ENCODE results near the gene WNK1. TPM values are rescaled to one million over a fixed set of nuclear protein-coding genes. Genes with fewer than 3 reads are reported as not detected.
A peak's percentile ranks its signal among the peaks of the same experiment; 100 is the strongest.
"Not testable (repeated sequence)": the region's sequence is repeated elsewhere in the genome, so short reads cannot be mapped to it uniquely, and the experiment has no call there.

Gene WNK1
- 71.5 TPM for total RNA-seq

DNA sequence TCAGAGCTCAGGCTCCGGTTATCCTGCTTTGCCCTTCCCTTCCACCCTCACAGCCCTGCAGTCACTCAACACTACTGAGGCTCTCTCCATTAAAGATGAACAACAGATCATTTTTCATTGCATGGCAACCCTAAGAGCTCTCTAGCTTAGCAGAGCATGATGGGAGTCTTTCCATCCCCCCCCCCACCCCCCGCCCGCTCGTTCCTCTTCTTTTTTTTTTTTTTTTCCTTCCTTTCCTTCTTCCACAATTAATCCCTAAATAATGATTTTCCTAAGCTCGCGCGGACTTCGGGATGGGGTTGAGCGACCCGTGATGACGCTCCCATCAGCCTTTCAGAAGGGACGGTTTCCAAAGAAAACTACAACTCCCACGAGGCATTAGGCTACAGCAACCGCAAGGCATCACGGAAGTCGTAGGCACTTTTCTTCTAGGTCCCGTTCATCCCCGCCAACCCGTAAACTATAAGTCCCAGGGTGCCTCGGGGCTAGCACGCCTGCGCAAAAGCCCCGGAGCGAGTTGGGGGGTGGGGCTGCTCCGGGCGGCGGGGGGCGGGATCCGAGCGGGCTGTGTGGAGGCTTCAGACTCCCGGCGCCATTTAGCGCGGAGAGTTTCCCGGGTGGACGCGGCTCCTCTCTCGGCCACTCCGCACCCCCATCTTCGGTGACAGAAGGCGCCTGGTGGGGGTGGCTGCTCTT lies at the start of gene WNK1:
Gene WNK1, plus strand, starts transcription at position 581 of the 696 bp plus-strand sequence. CDS start 987 bp downstream, outside the sequence.
- Histone ChIP-seq H3K4me3 (ENCODE audit: low read length in 3 of 3) (peak within 1 kb of the TSS; percentile 90 to 95 (median 91)), H3K9ac (ENCODE audit: low read depth in 1 of 3, low read length in 3 of 3) (peak within 1 kb of the TSS; percentile 85 to 94 (median 87)), H3K4me1 (ENCODE audit: control insufficient read depth in 3 of 3, insufficient read depth in 3 of 3, low read length in 3 of 3) (peaks cover 22 to 25% (median 23%) of the 10 kb centered on the region in 3 donors)

DNA sequence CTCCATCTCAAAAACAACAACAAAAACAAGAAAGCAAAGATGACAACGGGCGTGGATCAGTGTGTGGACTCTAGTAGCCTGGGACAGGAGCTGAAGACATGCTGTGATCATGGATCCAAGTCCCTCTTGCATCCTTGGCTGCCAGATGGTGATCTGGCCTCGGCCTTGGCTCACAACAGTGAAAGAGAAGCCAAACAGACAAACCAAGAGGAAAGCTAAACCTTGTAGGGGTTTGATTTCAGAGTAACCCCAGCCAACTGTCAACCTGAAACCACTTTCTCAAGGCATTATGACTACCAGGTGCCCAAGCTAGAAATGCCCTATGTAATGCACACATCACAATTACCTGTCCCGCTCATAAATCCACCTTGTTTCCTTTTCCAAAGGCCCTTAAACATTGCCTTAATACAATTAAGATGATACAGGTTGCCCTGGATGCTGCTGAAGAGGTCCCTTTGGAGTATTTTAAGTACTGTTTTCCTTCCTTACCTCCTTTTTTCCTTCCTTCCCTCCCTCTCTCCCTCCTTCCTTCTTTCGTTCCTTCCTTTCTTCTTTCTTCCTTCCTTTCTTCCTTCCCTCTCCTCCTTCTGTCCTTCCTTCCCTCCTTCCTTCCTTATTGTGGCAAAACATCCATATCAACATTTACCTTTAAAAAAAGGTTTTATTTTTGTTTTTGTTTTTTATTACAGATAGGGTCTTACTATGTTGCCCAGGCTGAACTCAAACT lies 47.7 kb upstream of the WNK1 start:
- H3K9ac ChIP-seq (ENCODE audit: low read depth in 1 of 3, low read length in 3 of 3) = no peak overlapping the region
- no peak overlapping the region for H3K27ac ChIP-seq (ENCODE audit: low read depth, low read length)
- no peak overlapping the region for H3K4me3 ChIP-seq (ENCODE audit: low read length in 3 of 3)
- H3K36me3 ChIP-seq (ENCODE audit: control insufficient read depth in 3 of 3, insufficient read depth in 3 of 3, low read length in 3 of 3) = no peaks in the 10 kb centered on the region
- no peaks in the 10 kb centered on the region for H3K9me3 ChIP-seq (ENCODE audit: control insufficient read depth in 3 of 3, low read length in 3 of 3)
- H3K4me1 ChIP-seq (ENCODE audit: control insufficient read depth in 3 of 3, insufficient read depth in 3 of 3, low read length in 3 of 3) = peaks cover 6 to 7% (median 7%) of the 10 kb centered on the region in 3 donors
- H3K27me3 ChIP-seq (ENCODE audit: control insufficient read depth in 3 of 3, insufficient read depth in 3 of 3, low read length in 3 of 3) = no peaks in the 10 kb centered on the region

More for the DNA sequence above, at the start of gene WNK1:
- Histone ChIP-seq H3K27ac (ENCODE audit: low read depth, low read length) (peak within 1 kb of the TSS; percentile 95), H3K27me3 (ENCODE audit: control insufficient read depth in 3 of 3, insufficient read depth in 3 of 3, low read length in 3 of 3) (no peaks in the 10 kb centered on the region), H3K36me3 (ENCODE audit: control insufficient read depth in 3 of 3, insufficient read depth in 3 of 3, low read length in 3 of 3) (no peaks in the 10 kb centered on the region), H3K9me3 (ENCODE audit: control insufficient read depth in 3 of 3, low read length in 3 of 3) (no peaks in the 10 kb centered on the region)

DNA sequence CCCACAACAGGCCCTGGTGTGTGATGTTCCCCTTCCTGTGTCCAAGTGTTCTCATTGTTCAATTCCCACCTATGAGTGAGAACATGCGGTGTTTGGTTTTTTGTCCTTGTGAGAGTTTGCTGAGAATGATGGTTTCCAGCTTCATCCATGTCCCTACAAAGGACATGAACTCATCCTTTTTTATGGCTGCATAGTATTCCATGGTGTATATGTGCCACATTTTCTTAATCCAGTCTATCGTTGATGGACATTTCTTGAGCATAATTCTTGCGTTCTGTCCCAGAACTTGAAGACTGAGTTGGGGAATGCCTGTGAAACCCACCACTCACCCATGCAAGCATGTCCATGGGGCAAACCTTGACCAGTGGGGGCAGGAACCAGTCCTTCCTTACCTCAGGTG lies 44.3 kb upstream of the WNK1 start:
- H3K27me3 ChIP-seq (ENCODE audit: control insufficient read depth in 3 of 3, insufficient read depth in 3 of 3, low read length in 3 of 3); H3K9me3 ChIP-seq (ENCODE audit: control insufficient read depth in 3 of 3, low read length in 3 of 3); H3K27ac ChIP-seq (ENCODE audit: low read depth, low read length); H3K36me3 ChIP-seq (ENCODE audit: control insufficient read depth in 3 of 3, insufficient read depth in 3 of 3, low read length in 3 of 3); H3K9ac ChIP-seq (ENCODE audit: low read depth in 1 of 3, low read length in 3 of 3); H3K4me1 ChIP-seq (ENCODE audit: control insufficient read depth in 3 of 3, insufficient read depth in 3 of 3, low read length in 3 of 3); H3K4me3 ChIP-seq (ENCODE audit: low read length in 3 of 3): not testable (repeated sequence)

DNA sequence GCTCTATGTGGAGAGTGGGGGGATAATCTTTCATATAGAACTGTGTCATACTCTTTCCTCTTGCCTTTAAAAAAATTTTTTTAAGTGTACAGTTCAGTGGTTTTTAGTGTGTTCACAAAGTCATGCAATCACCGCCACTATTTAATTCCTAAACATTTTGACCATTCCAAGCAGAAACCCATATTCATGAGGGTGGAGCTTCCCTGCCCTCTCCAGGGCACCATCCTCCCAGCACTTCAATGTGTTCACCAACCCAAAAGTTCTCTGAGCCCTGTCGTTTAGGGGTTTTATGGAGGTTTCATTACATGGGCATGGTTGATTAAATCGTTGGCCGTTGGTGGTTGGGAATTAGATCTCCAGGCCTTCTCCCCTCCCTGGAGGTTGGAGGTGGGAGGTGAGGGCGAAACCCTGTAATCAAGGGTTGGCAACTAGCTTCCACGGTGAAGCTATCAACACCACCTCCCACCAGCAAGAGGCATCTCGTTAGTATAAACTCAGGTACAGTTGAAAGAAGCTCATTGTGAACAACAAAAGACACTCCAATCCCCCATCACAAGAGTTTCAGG lies 42.8 kb upstream of the WNK1 start:
- no peaks in the 10 kb centered on the region for H3K27me3 ChIP-seq (ENCODE audit: control insufficient read depth in 3 of 3, insufficient read depth in 3 of 3, low read length in 3 of 3)
- no peaks in the 10 kb centered on the region for H3K9me3 ChIP-seq (ENCODE audit: control insufficient read depth in 3 of 3, low read length in 3 of 3)
- no peaks in the 10 kb centered on the region for H3K36me3 ChIP-seq (ENCODE audit: control insufficient read depth in 3 of 3, insufficient read depth in 3 of 3, low read length in 3 of 3)
- no peak overlapping the region for H3K27ac ChIP-seq (ENCODE audit: low read depth, low read length)
- H3K9ac ChIP-seq (ENCODE audit: low read depth in 1 of 3, low read length in 3 of 3) = no peak overlapping the region
- peaks cover 4 to 9% (median 5%) of the 10 kb centered on the region in 3 donors for H3K4me1 ChIP-seq (ENCODE audit: control insufficient read depth in 3 of 3, insufficient read depth in 3 of 3, low read length in 3 of 3)
- H3K4me3 ChIP-seq (ENCODE audit: low read length in 3 of 3) = no peak overlapping the region

DNA sequence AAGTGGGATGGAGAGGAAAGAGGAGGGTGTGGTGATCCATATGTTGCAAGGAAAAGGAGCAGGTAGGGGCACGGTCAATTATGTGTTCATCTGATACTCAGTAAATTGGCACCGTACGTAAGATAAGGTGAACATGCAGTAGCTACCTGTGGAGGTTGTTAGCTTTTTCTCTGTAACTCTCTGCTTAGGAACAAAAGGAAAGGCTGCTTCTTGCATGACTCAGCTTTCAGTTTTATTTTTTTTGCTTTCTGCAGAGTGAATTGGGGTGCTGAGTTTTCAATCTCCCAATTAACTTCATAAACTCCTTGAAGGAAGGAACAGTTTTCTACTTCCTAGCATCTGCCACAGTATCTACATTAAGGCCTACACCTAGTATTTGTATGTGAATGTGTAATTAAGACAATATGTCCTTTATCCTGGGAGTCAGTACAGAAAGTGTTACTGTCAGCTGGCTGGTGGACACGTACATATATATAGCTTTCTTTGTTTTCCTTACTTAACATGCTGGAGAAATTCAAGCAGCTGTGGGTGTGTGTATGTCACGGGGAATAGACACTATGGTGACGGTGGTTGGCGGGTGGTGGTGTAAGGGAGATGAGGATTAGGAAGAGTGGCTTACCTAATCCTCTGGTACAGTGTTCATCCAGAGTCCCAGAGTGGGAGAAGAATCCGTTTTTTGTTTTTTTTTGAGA lies 40.1 kb upstream of the WNK1 start:
- Histone ChIP-seq H3K4me3 (ENCODE audit: low read length in 3 of 3) (no peak overlapping the region), H3K9me3 (ENCODE audit: control insufficient read depth in 3 of 3, low read length in 3 of 3) (no peaks in the 10 kb centered on the region), H3K4me1 (ENCODE audit: control insufficient read depth in 3 of 3, insufficient read depth in 3 of 3, low read length in 3 of 3) (peaks cover 0 to 12% (median 5%) of the 10 kb centered on the region in 3 donors), H3K27ac (ENCODE audit: low read depth, low read length) (no peak overlapping the region), H3K9ac (ENCODE audit: low read depth in 1 of 3, low read length in 3 of 3) (no peak overlapping the region), H3K27me3 (ENCODE audit: control insufficient read depth in 3 of 3, insufficient read depth in 3 of 3, low read length in 3 of 3) (no peaks in the 10 kb centered on the region), H3K36me3 (ENCODE audit: control insufficient read depth in 3 of 3, insufficient read depth in 3 of 3, low read length in 3 of 3) (no peaks in the 10 kb centered on the region)

DNA sequence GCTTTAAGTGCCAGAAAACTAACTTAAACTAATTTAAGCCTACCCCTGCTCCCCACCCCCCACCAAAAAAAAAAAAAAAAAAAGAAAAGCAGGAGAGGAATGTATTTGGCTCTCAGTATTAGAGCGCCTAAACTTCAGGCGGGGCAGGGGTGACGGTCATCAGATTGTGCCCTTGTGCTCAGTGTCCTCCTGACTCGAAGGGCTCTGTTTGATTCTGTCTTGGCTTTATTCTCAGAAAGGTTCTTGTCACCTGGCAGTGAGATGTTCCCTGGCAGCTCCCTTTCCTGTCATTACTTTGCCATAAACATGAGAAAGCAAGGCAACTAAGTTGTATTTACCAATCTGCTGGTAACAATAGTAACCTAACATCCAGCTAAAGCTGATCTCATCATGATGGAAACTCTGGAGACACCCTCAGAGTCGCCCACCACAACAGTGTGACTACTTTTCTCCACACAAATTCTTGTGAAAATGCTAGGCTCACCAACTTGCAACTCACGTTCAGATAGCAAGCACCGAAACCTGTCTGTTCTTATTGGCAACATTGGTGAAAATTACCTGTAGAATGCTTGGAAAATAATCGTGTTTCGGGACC lies 39.0 kb upstream of the WNK1 start:
- Histone ChIP-seq H3K36me3 (ENCODE audit: control insufficient read depth in 3 of 3, insufficient read depth in 3 of 3, low read length in 3 of 3) (no peaks in the 10 kb centered on the region), H3K9me3 (ENCODE audit: control insufficient read depth in 3 of 3, low read length in 3 of 3) (no peaks in the 10 kb centered on the region), H3K27ac (ENCODE audit: low read depth, low read length) (no peak overlapping the region), H3K27me3 (ENCODE audit: control insufficient read depth in 3 of 3, insufficient read depth in 3 of 3, low read length in 3 of 3) (no peaks in the 10 kb centered on the region), H3K9ac (ENCODE audit: low read depth in 1 of 3, low read length in 3 of 3) (no peak overlapping the region), H3K4me1 (ENCODE audit: control insufficient read depth in 3 of 3, insufficient read depth in 3 of 3, low read length in 3 of 3) (peaks cover 0 to 18% (median 10%) of the 10 kb centered on the region in 3 donors), H3K4me3 (ENCODE audit: low read length in 3 of 3) (no peak overlapping the region)

DNA sequence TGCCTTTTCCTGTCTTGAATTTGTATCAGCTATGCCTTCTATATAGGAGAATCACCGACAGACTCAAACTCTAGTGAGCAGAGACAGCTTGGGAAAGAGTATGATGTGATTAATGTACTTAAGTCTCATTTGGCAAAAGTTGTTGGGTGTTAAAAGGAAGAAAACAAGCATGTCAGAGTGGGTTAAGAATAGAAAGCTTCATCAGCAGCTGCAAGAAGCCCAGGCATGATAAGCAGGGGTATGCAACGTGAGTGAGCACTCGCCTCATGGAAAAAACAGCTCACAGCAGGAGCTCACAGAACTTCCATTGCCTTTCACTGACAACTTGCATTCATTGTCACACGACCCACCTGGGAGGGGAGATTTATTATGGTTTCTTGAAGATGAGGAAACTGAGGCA lies 35.9 kb upstream of the WNK1 start:
- peak overlapping the region in 1 of 3 donors; percentile 4 for H3K9ac ChIP-seq (ENCODE audit: low read depth in 1 of 3, low read length in 3 of 3)

DNA sequence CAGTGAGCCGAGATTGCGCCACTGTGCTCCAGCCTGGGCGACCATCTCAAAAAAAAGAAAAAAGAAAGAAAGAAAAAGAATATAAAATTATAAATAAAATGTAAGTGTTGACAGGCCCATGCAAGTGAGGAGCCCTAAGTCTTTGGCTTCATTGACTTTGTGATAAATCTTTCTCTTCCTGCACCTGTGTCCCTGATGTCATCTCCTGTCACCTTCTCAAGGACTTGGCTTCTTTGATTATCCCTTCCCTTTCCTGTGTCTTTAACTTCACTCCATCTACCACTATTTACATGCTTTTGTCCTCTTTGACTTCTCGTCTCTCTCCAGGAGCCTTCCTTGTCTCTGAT lies 33.6 kb upstream of the WNK1 start:
- H3K36me3 ChIP-seq (ENCODE audit: control insufficient read depth in 3 of 3, insufficient read depth in 3 of 3, low read length in 3 of 3) = no peaks in the 10 kb centered on the region

More for the DNA sequence above, 35.9 kb upstream of the WNK1 start:
- no peaks in the 10 kb centered on the region for H3K9me3 ChIP-seq (ENCODE audit: control insufficient read depth in 3 of 3, low read length in 3 of 3)
- no peaks in the 10 kb centered on the region for H3K36me3 ChIP-seq (ENCODE audit: control insufficient read depth in 3 of 3, insufficient read depth in 3 of 3, low read length in 3 of 3)
- peaks cover 7 to 26% (median 16%) of the 10 kb centered on the region in 3 donors for H3K4me1 ChIP-seq (ENCODE audit: control insufficient read depth in 3 of 3, insufficient read depth in 3 of 3, low read length in 3 of 3)
- H3K27ac ChIP-seq (ENCODE audit: low read depth, low read length) = peak overlapping the region; percentile 53
- H3K27me3 ChIP-seq (ENCODE audit: control insufficient read depth in 3 of 3, insufficient read depth in 3 of 3, low read length in 3 of 3) = no peaks in the 10 kb centered on the region
- no peak overlapping the region for H3K4me3 ChIP-seq (ENCODE audit: low read length in 3 of 3)

DNA sequence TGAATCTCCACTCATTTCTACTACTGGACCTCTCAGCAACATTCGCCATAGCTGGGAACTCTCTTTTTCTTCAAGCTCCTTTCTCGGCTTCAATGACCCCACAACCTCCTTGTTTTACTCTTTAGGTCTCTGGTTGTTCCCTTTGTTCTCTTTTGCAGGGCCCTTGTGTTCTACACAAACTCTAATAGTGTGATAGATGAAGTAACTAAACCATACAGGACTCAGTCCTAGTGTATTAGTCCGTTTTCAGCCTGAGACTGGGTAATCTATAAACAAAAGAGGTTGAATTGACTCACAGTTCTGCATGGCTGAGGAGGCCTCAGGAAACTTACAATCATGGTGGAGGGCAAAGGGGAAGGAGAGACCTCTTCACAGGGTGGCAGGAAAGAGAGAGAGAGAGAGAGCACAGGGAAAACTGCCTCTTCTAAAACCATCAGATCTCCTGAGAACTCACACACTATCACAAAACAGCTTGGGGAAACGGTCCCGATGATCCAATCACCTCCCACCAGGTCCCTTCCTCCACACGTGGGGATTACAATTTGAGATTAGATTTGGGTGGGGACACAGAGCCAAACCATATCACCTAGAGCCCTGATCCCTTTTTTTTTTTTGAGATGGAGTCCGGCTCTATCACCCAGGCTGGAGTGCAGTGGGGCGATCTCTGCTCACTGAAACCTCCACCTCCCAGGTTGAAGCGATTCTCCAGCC lies 32.0 kb upstream of the WNK1 start:
- Histone ChIP-seq H3K4me1 (ENCODE audit: control insufficient read depth in 3 of 3, insufficient read depth in 3 of 3, low read length in 3 of 3) (peaks cover 12 to 24% (median 19%) of the 10 kb centered on the region in 3 donors), H3K27ac (ENCODE audit: low read depth, low read length) (no peak overlapping the region), H3K36me3 (ENCODE audit: control insufficient read depth in 3 of 3, insufficient read depth in 3 of 3, low read length in 3 of 3) (no peaks in the 10 kb centered on the region), H3K27me3 (ENCODE audit: control insufficient read depth in 3 of 3, insufficient read depth in 3 of 3, low read length in 3 of 3) (no peaks in the 10 kb centered on the region), H3K4me3 (ENCODE audit: low read length in 3 of 3) (no peak overlapping the region), H3K9ac (ENCODE audit: low read depth in 1 of 3, low read length in 3 of 3) (no peak overlapping the region), H3K9me3 (ENCODE audit: control insufficient read depth in 3 of 3, low read length in 3 of 3) (no peaks in the 10 kb centered on the region)

More for the DNA sequence above, 33.6 kb upstream of the WNK1 start:
- Histone ChIP-seq H3K27ac (ENCODE audit: low read depth, low read length) (peak overlapping the region; percentile 84), H3K4me1 (ENCODE audit: control insufficient read depth in 3 of 3, insufficient read depth in 3 of 3, low read length in 3 of 3) (peaks cover 12 to 25% (median 19%) of the 10 kb centered on the region in 3 donors), H3K4me3 (ENCODE audit: low read length in 3 of 3) (peak overlapping the region in 1 of 3 donors; percentile 58), H3K9me3 (ENCODE audit: control insufficient read depth in 3 of 3, low read length in 3 of 3) (no peaks in the 10 kb centered on the region), H3K9ac (ENCODE audit: low read depth in 1 of 3, low read length in 3 of 3) (peak overlapping the region; percentile 23 to 82 (median 63)), H3K27me3 (ENCODE audit: control insufficient read depth in 3 of 3, insufficient read depth in 3 of 3, low read length in 3 of 3) (no peaks in the 10 kb centered on the region)
